ENCODE measurements around the gene IARS2. TPM values are rescaled to one million over a fixed set of nuclear protein-coding genes. Genes with fewer than 3 reads are reported as not detected.

IARS2 gene
- total RNA-seq, 1 experiment from 2014 or later = 106 TPM

DNA sequence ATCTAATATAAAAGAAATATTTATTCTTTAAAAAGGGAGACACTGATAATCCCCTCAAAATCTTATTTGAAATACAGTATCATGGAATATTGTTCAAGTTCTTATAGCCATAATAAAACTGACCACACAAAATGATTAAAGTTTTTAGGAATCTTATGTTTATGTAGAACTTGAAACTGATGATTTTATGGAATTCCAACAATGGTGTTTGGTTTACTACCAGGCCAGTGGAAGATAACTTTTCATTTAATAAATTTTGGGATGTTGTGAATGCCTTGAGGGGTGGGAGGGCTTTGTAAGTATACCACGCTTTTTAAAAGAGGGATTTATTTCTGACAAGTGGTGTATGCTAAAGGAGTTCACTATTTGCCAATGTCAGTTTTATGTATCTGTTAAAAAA, 90.6 kb downstream of the IARS2 start:
- no peaks in the 10 kb centered on the region for H3K4me1 ChIP-seq (ENCODE audit: control insufficient read depth in 1 of 2, insufficient read depth in 2 of 2, low read length in 2 of 2)
- no peaks in the 10 kb centered on the region for H3K27me3 ChIP-seq (ENCODE audit: insufficient read depth, low read length)
- no peak for ATAC-seq
- H3K9me2 ChIP-seq (ENCODE audit: insufficient read depth) = no peaks in the 10 kb centered on the region
- H3K9me3 ChIP-seq (ENCODE audit: control insufficient read depth in 1 of 2, insufficient read depth in 1 of 2, low read depth in 1 of 2, low read length in 2 of 2) = no peaks in the 10 kb centered on the region
- peaks cover 12 to 16% of the 10 kb centered on the region in 2 experiments; a peak in 3 of 4 replicates for H3K36me3 ChIP-seq (ENCODE audit: control insufficient read depth in 1 of 2, insufficient read depth in 2 of 2, low read length in 2 of 2)
- no peak for TF ChIP-seq ZBTB33 (IDR thresholded peaks at IDR 0.05; ENCODE audit: extremely low read depth, insufficient replicate concordance, low read length)
- TF ChIP-seq SIN3A (IDR thresholded peaks at IDR 0.05; ENCODE audit: low read depth) = no peak
- no peak for TF ChIP-seq REST (IDR thresholded peaks at IDR 0.05; ENCODE audit: low read depth)
- TF ChIP-seq CEBPB (IDR thresholded peaks at IDR 0.05; ENCODE audit: low read depth) = no peak
- TF ChIP-seq EZH2phosphoT487 (IDR thresholded peaks at IDR 0.05; ENCODE audit: borderline replicate concordance) = no peak
- no peak for TF ChIP-seq SRF (IDR thresholded peaks at IDR 0.05; ENCODE audit: low read depth)
- TF ChIP-seq TCF7L2 (IDR thresholded peaks at IDR 0.05; ENCODE audit: borderline replicate concordance, extremely low read depth, insufficient read depth, insufficient read length) = no peak
- TF ChIP-seq FOSL1 (IDR thresholded peaks at IDR 0.05; ENCODE audit: low read depth) = no peak
- TF ChIP-seq EGR1 (IDR thresholded peaks at IDR 0.05; ENCODE audit: low read depth) = no peak
- TF ChIP-seq YY1 (IDR thresholded peaks at IDR 0.05; ENCODE audit: extremely low read depth, insufficient replicate concordance, low read depth, low read length) = no peak
- TF ChIP-seq MAX (IDR thresholded peaks at IDR 0.05) = no peak
- TF ChIP-seq EZH2 (IDR thresholded peaks at IDR 0.05) = no peak
- TF ChIP-seq ATF3 (IDR thresholded peaks at IDR 0.05) = no peak
- no peak for TF ChIP-seq SP1 (IDR thresholded peaks at IDR 0.05; ENCODE audit: low read depth)
- no peak for TF ChIP-seq POLR2AphosphoS5 (IDR thresholded peaks at IDR 0.05; ENCODE audit: low read depth, low read length)
- no peak for TF ChIP-seq ZNF274 (IDR thresholded peaks at IDR 0.05; ENCODE audit: low read depth, low read length)
- TF ChIP-seq POLR2A (IDR thresholded peaks at IDR 0.05; ENCODE audit: borderline replicate concordance, extremely low read depth, insufficient read depth, insufficient read length) = no peak
- H2AFZ ChIP-seq (ENCODE audit: low read depth, low read length, poor library complexity, severe bottlenecking) = no peak overlapping the region
- BruUV-seq (replicated peaks) = no TSS peak
- RAD21 ChIA-PET (ENCODE audit: low non-redundant PET in 1 of 2, low total read pairs in 2 of 2, uncharacterized antibody in 2 of 2, unreplicated experiment in 2 of 2) = no interaction called here
- POLR2A ChIA-PET = no interaction called here
- peaks cover 6% of the 10 kb centered on the region; the same call in 1 of the 2 replicates for H4K20me1 ChIP-seq (ENCODE audit: insufficient read depth)
- no peak overlapping the region for H3K9ac ChIP-seq (ENCODE audit: low read length)
- H3K27ac ChIP-seq (ENCODE audit: low read depth, low read length) = no peak overlapping the region
- no peaks in the 10 kb centered on the region for H3K79me2 ChIP-seq (ENCODE audit: insufficient read depth, low read length)
- DNase-seq (ENCODE audit: low read depth, low spot score) = no peak
- intact Hi-C loops (cut with micrococcal nuclease) = no loop called here
- CTCF ChIA-PET = no interaction called here
- H3K4me3 ChIP-seq (replicated peaks in 1 of 2; ENCODE audit: low read depth in 1 of 2, low read length in 2 of 2) = no peak overlapping the region
- H3K4me2 ChIP-seq (ENCODE audit: low read length) = no peak overlapping the region
